GM13976 (cell line): ENCODE data around the gene NHLRC1.

Source experiments
- DNase-seq: peaks from one replicate; pipeline ENCODE4 v3.0.0; 2012; ENCODE audit warnings: low spot score
- in situ Hi-C: fragments of 300-500 bp; cut with MboI; formaldehyde crosslinking; loops from one replicate; pipeline ENCODE4 v1.12.0; 2022; ENCODE audit warnings: low sequenced_read_pairs, mixed read lengths, inconsistent platforms; ENCODE audit not compliant: unreplicated experiment
- TF ChIP-seq, protein P1 (sequence below): IDR thresholded peaks from 2 replicates; pipeline ENCODE4 v1.5.1; 2012; ENCODE audit warnings: borderline replicate concordance, mild to moderate bottlenecking; ENCODE audit not compliant: insufficient read depth; ENCODE audit errors: extremely low read depth, missing control alignments, control extremely low read depth

NHLRC1 gene

DNA sequence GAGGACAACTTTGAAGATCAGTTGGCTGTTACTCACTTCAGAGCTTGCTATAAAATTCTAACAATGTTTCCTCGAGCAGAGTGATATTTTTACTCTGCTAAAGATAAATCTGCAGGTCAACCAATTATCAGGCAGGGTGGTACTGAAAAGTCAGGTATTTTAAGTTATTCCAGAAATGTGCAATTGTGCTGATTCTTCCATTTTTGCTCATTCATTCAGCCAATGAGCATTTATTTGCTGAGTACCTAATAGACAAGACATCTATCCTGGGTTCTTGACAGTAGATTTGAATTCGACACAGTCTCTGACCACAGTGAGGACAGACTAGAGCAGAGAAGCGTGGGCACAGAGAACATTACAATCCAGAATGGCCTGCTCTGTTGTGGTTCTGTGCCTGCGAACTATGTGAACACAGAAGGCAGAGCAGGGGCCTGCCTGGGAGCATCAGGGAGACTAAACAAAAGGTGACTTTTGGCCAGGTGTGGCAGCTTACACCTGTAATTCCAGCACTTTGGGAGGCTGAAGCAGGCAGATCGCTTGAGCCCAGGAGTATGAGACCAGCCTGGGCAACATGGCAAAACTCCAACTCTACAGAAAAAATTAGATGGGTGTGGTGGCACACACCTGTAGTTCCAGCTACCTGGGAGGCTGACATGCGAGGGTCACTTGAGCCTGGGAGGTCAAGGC, 17.6 kb upstream of the NHLRC1 start:
- in situ Hi-C loops = no loop called here
- DNase-seq = no peak
- TF ChIP-seq, protein P1, sequence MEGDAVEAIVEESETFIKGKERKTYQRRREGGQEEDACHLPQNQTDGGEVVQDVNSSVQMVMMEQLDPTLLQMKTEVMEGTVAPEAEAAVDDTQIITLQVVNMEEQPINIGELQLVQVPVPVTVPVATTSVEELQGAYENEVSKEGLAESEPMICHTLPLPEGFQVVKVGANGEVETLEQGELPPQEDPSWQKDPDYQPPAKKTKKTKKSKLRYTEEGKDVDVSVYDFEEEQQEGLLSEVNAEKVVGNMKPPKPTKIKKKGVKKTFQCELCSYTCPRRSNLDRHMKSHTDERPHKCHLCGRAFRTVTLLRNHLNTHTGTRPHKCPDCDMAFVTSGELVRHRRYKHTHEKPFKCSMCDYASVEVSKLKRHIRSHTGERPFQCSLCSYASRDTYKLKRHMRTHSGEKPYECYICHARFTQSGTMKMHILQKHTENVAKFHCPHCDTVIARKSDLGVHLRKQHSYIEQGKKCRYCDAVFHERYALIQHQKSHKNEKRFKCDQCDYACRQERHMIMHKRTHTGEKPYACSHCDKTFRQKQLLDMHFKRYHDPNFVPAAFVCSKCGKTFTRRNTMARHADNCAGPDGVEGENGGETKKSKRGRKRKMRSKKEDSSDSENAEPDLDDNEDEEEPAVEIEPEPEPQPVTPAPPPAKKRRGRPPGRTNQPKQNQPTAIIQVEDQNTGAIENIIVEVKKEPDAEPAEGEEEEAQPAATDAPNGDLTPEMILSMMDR = no peak

DNA sequence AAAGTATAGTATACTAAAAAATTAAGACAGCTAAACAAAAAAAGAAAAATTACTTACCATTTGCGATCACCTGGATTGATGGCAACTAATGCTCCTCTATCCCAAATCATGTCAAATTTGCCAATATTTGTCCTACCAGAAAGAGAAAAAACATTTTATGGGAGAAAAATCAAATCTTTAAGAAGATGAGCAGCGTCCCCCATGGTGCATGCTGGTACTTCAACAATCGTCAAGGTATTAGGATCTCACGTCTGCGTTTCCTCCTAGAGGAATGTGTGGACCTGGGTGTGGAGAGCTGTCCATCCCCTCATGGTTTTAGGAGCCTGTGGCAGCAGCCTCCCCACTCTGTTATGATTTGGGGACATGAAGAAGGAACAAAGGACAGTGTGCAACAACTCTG, 16.4 kb upstream of the NHLRC1 start:
- in situ Hi-C loops = no loop called here
- DNase-seq = no peak
- TF ChIP-seq, protein P1 = no peak

DNA sequence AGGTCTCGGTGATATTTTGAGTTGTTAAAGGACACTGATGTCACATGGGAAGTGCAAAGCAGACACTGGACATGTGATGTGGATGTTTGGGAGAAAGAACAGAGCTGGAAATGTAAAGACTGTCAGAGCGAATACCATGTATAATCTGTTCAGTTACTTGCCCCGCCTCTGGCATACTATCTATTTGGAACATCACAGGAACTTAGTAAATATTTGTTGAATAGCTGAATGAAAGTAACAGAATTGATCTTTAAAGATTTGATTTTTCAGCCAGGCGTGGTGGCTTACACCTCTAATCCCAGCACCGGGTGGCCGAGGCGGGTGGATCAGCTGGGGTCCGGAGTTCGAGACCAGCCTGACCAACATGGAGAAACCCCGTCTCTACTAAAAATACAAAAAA, 13.8 kb upstream of the NHLRC1 start:
- in situ Hi-C loops = no loop called here
- TF ChIP-seq, protein P1 = no peak
- DNase-seq = no peak

DNA sequence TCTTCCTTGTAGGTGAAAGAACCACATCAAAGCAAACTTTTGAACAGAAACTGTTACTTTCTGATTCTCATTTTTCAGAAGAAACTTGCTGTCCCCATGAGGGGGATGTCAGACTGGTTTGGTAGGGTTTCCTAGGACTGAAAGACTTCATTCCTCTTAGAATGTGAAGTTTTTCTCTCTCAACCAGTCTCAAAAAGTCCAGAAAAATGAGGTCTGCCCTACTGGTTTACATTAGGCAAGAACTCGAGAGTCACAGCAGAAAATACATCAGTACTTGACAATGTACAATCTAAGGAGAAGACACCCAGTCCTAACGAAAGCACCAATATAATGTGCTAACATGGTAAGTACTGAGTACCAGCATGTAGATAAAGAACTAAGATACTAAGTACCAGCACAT, 12.7 kb upstream of the NHLRC1 start:
- TF ChIP-seq, protein P1 = no peak
- in situ Hi-C loops = no loop called here

DNA sequence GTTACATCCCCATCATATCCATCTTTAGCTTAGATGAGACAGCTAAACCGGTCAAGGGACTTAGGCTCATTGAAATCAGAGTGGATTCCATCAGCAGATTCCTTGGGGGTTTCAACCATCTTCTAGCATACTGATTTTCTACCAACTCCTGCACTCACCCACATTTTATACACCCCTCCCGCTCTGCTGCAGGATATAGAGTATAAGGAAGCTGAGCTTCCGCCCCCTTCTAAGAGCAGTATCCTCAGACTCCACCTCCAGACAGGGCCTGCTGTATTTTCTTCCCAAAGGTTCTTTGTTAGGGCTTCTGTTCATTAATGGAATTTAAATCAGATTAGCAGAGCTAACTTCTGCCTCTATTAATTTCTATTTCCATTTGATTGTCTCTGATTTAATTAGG, 9.9 kb upstream of the NHLRC1 start:
- TF ChIP-seq, protein P1 = no peak
- DNase-seq = no peak
- in situ Hi-C loops = no loop called here

More for the DNA sequence above, 12.7 kb upstream of the NHLRC1 start:
- DNase-seq = no peak

DNA sequence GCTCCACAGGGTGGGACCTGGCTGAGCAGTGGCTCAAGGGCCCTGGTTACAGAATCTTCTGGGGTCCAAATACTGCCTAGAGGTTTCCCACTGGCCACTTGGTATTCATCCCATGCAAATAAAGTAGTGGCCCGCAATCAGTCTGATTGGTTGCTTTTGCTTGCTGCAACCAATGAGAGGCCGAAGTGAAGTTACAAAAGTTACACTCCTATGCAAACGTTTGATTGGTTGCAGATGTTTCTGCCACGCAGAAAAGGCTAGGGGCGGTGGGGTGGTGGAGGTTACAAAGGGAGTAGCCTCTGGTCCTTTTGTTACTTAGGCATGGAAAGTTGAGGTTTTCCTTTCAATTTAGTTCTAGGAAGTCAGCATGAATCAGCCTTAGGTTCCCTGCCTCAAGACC, 3.6 kb upstream of the NHLRC1 start:
- no peak for DNase-seq
- TF ChIP-seq, protein P1 = no peak
- in situ Hi-C loops = no loop called here
